HCT116 (cell line): ENCODE results near the gene LRRC74B. TPM values are rescaled to one million over a fixed set of nuclear protein-coding genes. Genes with fewer than 3 reads are reported as not detected.

ENCODE experiments used
- ATAC-seq: fragments of 200-7000 bp; cut with Tn5 transposase; 2 replicates; pipeline ENCODE4 v1.9.1; 2020; ENCODE audit warnings: mild to moderate bottlenecking, moderate library complexity
- BruUV-seq: library from RNA; stranded (reverse); fragments of 400-500 nt; replicated peaks from 2 replicates; lab custom pipeline; 2021; lab: Mats Ljungman, UMichigan
- CTCF ChIA-PET: fragments of 300-600 bp; sonication (Branson Sonifier 250); formaldehyde crosslinking; loops from one replicate; lab custom pipeline; 2021; ENCODE audit warnings: antibody characterized with exemption; lab: Charles Lee
- POLR2A ChIA-PET: fragments of 300-600, 350-600 bp; sonication (Branson Sonifier 250); formaldehyde crosslinking; loops from one replicate; lab custom pipeline; 2021; ENCODE audit warnings: antibody characterized with exemption; lab: Charles Lee
- RAD21 ChIA-PET, 2 experiments: fragments of 300-600 bp; sonication (Branson Sonifier 250); formaldehyde crosslinking; loops; one replicate each; lab custom pipeline; 2023; ENCODE audit warnings: low total read pairs in 2 of 2; ENCODE audit not compliant: uncharacterized antibody in 2 of 2, unreplicated experiment in 2 of 2, low non-redundant PET in 1 of 2; lab: Charles Lee
- DNase-seq: peaks from one replicate; pipeline ENCODE4 v3.0.0-alpha.2; 2010; ENCODE audit warnings: low read depth, low spot score
- H2AFZ ChIP-seq: fragments of 200-600 bp; shearing (Covaris generic), sonication (generic); 2 replicates; pipeline ENCODE4 v1.6.1; 2017; ENCODE audit warnings: low read depth, mixed run types, mixed read lengths, antibody characterized with exemption, low read length; ENCODE audit not compliant: poor library complexity, severe bottlenecking
- H3K27ac ChIP-seq: 2 replicates; pipeline ENCODE4 v1.5.1; 2012; ENCODE audit warnings: low read depth, low read length
- H3K27me3 ChIP-seq: fragments of 200-600 bp; sonication (generic); 2 replicates; pipeline ENCODE4 v1.6.1; 2016; ENCODE audit warnings: mixed run types, low read length, mixed read lengths; ENCODE audit not compliant: insufficient read depth
- H3K36me3 ChIP-seq, 2 experiments: fragments of 200-500 bp in 1 of 2; fragments of 200-600 bp in 1 of 2; sonication (Bioruptor generic) in 1 of 2; sonication (generic) in 1 of 2; 2 replicates each; pipeline versions ENCODE4 v1.5.1 to v1.6.1; 2014 to 2016; ENCODE audit warnings: low read length in 2 of 2, inconsistent platforms in 1 of 2, mixed read lengths in 1 of 2, mixed run types in 1 of 2; ENCODE audit not compliant: insufficient read depth in 2 of 2, control insufficient read depth in 1 of 2
- H3K4me1 ChIP-seq, 2 experiments: fragments of 200-600 bp in 1 of 2; sonication (generic) in 1 of 2; 2 replicates each; pipeline versions ENCODE4 v1.5.1 to v1.6.1; 2012 to 2017; ENCODE audit warnings: low read length in 2 of 2, inconsistent platforms in 1 of 2, mild to moderate bottlenecking in 1 of 2, mixed read lengths in 1 of 2, mixed run types in 1 of 2, moderate library complexity in 1 of 2; ENCODE audit not compliant: insufficient read depth in 2 of 2, control insufficient read depth in 1 of 2
- H3K4me2 ChIP-seq: fragments of 200-600 bp; sonication (generic); 2 replicates; pipeline ENCODE4 v1.6.1; 2017; ENCODE audit warnings: mixed run types, low read length, mixed read lengths
- H3K4me3 ChIP-seq, 2 experiments: fragments of 200-600 bp in 1 of 2; sonication (generic) in 1 of 2; replicated peaks in 1 of 2; 2 replicates each; pipeline ENCODE4 v1.5.1; 2011 to 2016; ENCODE audit warnings: low read length in 2 of 2, control low read depth in 1 of 2, low read depth in 1 of 2, mild to moderate bottlenecking in 1 of 2, mixed read lengths in 1 of 2, mixed run types in 1 of 2
- H3K79me2 ChIP-seq: fragments of 200-600 bp; sonication (generic); 2 replicates; pipeline ENCODE4 v1.6.1; 2017; ENCODE audit warnings: mild to moderate bottlenecking, mixed run types, low read length, moderate library complexity, mixed read lengths; ENCODE audit not compliant: insufficient read depth
- H3K9ac ChIP-seq: fragments of 200-600 bp; sonication (generic); 2 replicates; pipeline ENCODE4 v1.6.1; 2016; ENCODE audit warnings: low read length, mixed read lengths
- H3K9me2 ChIP-seq: fragments of 200-600 bp; sonication (generic), shearing (Covaris generic); 2 replicates; pipeline ENCODE4 v1.6.1; 2017; ENCODE audit warnings: mixed run types, mild to moderate bottlenecking, moderate library complexity; ENCODE audit not compliant: insufficient read depth
- H3K9me3 ChIP-seq, 2 experiments: fragments of 200-500 bp in 1 of 2; fragments of 200-600 bp in 1 of 2; sonication (Bioruptor generic) in 1 of 2; sonication (generic) in 1 of 2; 2 replicates each; pipeline ENCODE4 v1.6.1; 2014 to 2017; ENCODE audit warnings: low read length in 2 of 2, mixed read lengths in 2 of 2, inconsistent platforms in 1 of 2, low read depth in 1 of 2, mild to moderate bottlenecking in 1 of 2, mixed run types in 1 of 2, moderate library complexity in 1 of 2; ENCODE audit not compliant: control insufficient read depth in 1 of 2, insufficient read depth in 1 of 2
- H4K20me1 ChIP-seq: fragments of 200-600 bp; sonication (generic), shearing (Covaris generic); 2 replicates; pipeline ENCODE4 v1.6.1; 2017; ENCODE audit warnings: mixed run types, mild to moderate bottlenecking, moderate library complexity; ENCODE audit not compliant: insufficient read depth
- EGR1 ChIP-seq: IDR thresholded peaks from 2 replicates; pipeline ENCODE4 v1.6.1; 2012; ENCODE audit warnings: low read depth
- EZH2 ChIP-seq: fragments of 200-600 bp; sonication (generic); IDR thresholded peaks from 2 replicates; pipeline ENCODE4 v1.6.1; 2017; ENCODE audit warnings: antibody characterized with exemption, mixed run types
- EZH2phosphoT487 ChIP-seq: fragments of 200-600 bp; IDR thresholded peaks from 2 replicates; pipeline ENCODE4 v1.6.1; 2018; ENCODE audit warnings: antibody characterized with exemption, borderline replicate concordance
- FOSL1 ChIP-seq: IDR thresholded peaks from 2 replicates; pipeline ENCODE4 v1.6.1; 2012; ENCODE audit warnings: low read depth
- JUND ChIP-seq: IDR thresholded peaks from 2 replicates; pipeline ENCODE4 v1.6.1; 2012
- MAX ChIP-seq: IDR thresholded peaks from 2 replicates; pipeline ENCODE4 v1.6.1; 2012
- POLR2A ChIP-seq: IDR thresholded peaks from 2 replicates; pipeline ENCODE4 v1.7.0; 2011; ENCODE audit warnings: borderline replicate concordance; ENCODE audit not compliant: insufficient read depth, insufficient read length; ENCODE audit errors: extremely low read depth
- RAD21 ChIP-seq: IDR thresholded peaks from 2 replicates; pipeline ENCODE4 v1.6.1; 2012; ENCODE audit warnings: low read depth, mild to moderate bottlenecking
- REST ChIP-seq: IDR thresholded peaks from 2 replicates; pipeline ENCODE4 v1.6.1; 2012; ENCODE audit warnings: low read depth
- SP1 ChIP-seq: IDR thresholded peaks from 2 replicates; pipeline ENCODE4 v1.6.1; 2012; ENCODE audit warnings: low read depth
- SRF ChIP-seq: IDR thresholded peaks from 2 replicates; pipeline ENCODE4 v1.6.1; 2012; ENCODE audit warnings: low read depth
- TCF7L2 ChIP-seq: IDR thresholded peaks from 2 replicates; pipeline ENCODE4 v1.7.0; 2011; ENCODE audit warnings: borderline replicate concordance, inconsistent platforms; ENCODE audit not compliant: insufficient read depth, insufficient read length; ENCODE audit errors: extremely low read depth
- YY1 ChIP-seq: IDR thresholded peaks from 2 replicates; pipeline ENCODE4 v1.6.1; 2011; ENCODE audit warnings: low read length, low read depth, moderate library complexity, mild to moderate bottlenecking; ENCODE audit not compliant: insufficient replicate concordance; ENCODE audit errors: extremely low read depth
- ZFX ChIP-seq: fragments of 450-650 bp; IDR thresholded peaks from 2 replicates; pipeline ENCODE4 v1.6.1; 2017
- ZNF274 ChIP-seq: fragments of 200-500 bp; sonication (Bioruptor generic); IDR thresholded peaks from 2 replicates; pipeline ENCODE4 v1.6.1; 2014; ENCODE audit warnings: mild to moderate bottlenecking, low read depth, low read length, inconsistent platforms
- intact Hi-C: fragments of 100-400 bp; cut with micrococcal nuclease; formaldehyde crosslinking; loops from 2 replicates; pipeline ENCODE4 v1.10.0; 2022
- total RNA-seq: library from RNA; stranded (reverse); gene quantifications from one replicate; pipeline ENCODE4 v1.2.1, GENCODE V29; 2021; ENCODE audit not compliant: unreplicated experiment
- TF ChIP-seq, protein P1 (sequence below), 3 experiments: fragments of 200-600 bp in 1 of 3; sonication (generic) in 1 of 3; IDR thresholded peaks in 2 of 3; conservative IDR thresholded peaks in 1 of 3; 2 replicates each; pipeline ENCODE4 v1.5.1; 2012 to 2017; ENCODE audit warnings: low read depth in 2 of 3, low read length in 2 of 3, antibody characterized with exemption in 1 of 3, borderline replicate concordance in 1 of 3, control low read depth in 1 of 3, mild to moderate bottlenecking in 1 of 3, mixed read lengths in 1 of 3, mixed run types in 1 of 3, moderate library complexity in 1 of 3; ENCODE audit not compliant: insufficient read depth in 1 of 3
- TF ChIP-seq, protein P2 (sequence below): IDR thresholded peaks from 2 replicates; pipeline ENCODE4 v1.6.1; 2012

LRRC74B gene
- total RNA-seq, 1 experiment from 2014 or later, result not detected

DNA sequence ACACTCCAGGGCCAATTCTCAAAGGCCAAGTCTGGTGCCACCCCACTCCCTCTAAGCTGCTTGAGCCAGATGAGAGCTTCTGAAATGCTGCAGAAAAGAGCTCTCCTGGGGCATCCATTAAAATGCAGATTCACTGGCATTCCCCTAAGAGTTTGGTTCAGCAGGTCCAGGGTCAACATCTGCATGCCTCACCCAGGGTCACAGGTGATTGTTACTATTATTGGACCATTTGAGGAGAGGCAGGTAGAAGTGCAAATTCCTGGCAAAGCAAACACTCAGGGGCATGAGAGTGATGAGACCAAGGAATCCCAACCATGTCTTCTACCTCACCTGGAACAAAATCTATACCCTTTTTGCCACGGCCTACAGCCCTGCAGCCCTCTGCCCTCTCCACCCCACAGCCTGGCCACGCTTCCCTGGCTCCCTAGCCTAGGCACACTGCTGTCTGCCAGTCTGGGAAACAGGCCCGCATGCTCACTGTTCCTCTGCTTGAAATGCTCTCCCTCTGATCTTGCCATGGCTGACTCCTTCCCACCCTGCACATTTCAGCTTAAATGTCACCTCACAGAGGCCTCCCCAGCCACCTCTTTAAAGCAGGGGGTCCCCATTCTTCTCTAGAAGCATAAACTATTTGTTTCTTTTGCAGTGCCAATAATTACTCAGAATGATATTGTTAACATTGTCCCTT, 35.2 kb upstream of the LRRC74B start:
- no peaks in the 10 kb centered on the region for H3K36me3 ChIP-seq
- H3K27ac ChIP-seq, result no peak overlapping the region
- H2AFZ ChIP-seq, result no peak overlapping the region
- intact Hi-C loops, result no loop called here
- H4K20me1 ChIP-seq, result no peaks in the 10 kb centered on the region
- H3K4me2 ChIP-seq, result no peak overlapping the region
- no peaks in the 10 kb centered on the region for H3K9me2 ChIP-seq
- no peak overlapping the region for H3K9ac ChIP-seq
- H3K4me1 ChIP-seq, result peaks cover 15 to 20% of the 10 kb centered on the region in 2 experiments
- no peak for ATAC-seq
- BruUV-seq, result no TSS peak
- H3K27me3 ChIP-seq, result no peaks in the 10 kb centered on the region
- TF ChIP-seq, protein P1, sequence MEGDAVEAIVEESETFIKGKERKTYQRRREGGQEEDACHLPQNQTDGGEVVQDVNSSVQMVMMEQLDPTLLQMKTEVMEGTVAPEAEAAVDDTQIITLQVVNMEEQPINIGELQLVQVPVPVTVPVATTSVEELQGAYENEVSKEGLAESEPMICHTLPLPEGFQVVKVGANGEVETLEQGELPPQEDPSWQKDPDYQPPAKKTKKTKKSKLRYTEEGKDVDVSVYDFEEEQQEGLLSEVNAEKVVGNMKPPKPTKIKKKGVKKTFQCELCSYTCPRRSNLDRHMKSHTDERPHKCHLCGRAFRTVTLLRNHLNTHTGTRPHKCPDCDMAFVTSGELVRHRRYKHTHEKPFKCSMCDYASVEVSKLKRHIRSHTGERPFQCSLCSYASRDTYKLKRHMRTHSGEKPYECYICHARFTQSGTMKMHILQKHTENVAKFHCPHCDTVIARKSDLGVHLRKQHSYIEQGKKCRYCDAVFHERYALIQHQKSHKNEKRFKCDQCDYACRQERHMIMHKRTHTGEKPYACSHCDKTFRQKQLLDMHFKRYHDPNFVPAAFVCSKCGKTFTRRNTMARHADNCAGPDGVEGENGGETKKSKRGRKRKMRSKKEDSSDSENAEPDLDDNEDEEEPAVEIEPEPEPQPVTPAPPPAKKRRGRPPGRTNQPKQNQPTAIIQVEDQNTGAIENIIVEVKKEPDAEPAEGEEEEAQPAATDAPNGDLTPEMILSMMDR (IDR thresholded peaks at IDR 0.05 in 2 of 3, conservative IDR thresholded peaks at IDR 0.05 in 1 of 3; ENCODE audit: borderline replicate concordance in 1 of 3, insufficient read depth in 1 of 3, low read depth in 2 of 3, low read length in 2 of 3), result no peak
- TF ChIP-seq POLR2A (no peak), SP1 (no peak), FOSL1 (no peak), EZH2phosphoT487 (no peak), REST (no peak), TCF7L2 (no peak), YY1 (no peak), SRF (no peak), EGR1 (no peak), EZH2 (no peak), ZFX (no peak), RAD21 (no peak), MAX (no peak), JUND (no peak), ZNF274 (no peak)
- TF ChIP-seq, protein P2, sequence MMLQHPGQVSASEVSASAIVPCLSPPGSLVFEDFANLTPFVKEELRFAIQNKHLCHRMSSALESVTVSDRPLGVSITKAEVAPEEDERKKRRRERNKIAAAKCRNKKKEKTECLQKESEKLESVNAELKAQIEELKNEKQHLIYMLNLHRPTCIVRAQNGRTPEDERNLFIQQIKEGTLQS, result no peak
- DNase-seq, result no peak
- POLR2A ChIA-PET, result no interaction called here
- no peaks in the 10 kb centered on the region for H3K9me3 ChIP-seq
- RAD21 ChIA-PET, result no interaction called here
- H3K4me3 ChIP-seq, result no peak overlapping the region
- H3K79me2 ChIP-seq, result no peaks in the 10 kb centered on the region
- CTCF ChIA-PET, result no interaction called here
